C4-2B (cell line): ENCODE results near the gene DCHS1.

Experiments
- H3K27ac ChIP-seq: fragments of 450-650 bp; 2 replicates; pipeline ENCODE4 v1.5.1; 2017
- ZFX ChIP-seq: fragments of 450-650 bp; IDR thresholded peaks from 2 replicates; pipeline ENCODE4 v1.6.1; 2017
- TF ChIP-seq, protein P1 (sequence below): fragments of 450-650 bp; conservative IDR thresholded peaks from 2 replicates; pipeline ENCODE4 v1.5.1; 2017; ENCODE audit warnings: mild to moderate bottlenecking

Gene DCHS1

DNA sequence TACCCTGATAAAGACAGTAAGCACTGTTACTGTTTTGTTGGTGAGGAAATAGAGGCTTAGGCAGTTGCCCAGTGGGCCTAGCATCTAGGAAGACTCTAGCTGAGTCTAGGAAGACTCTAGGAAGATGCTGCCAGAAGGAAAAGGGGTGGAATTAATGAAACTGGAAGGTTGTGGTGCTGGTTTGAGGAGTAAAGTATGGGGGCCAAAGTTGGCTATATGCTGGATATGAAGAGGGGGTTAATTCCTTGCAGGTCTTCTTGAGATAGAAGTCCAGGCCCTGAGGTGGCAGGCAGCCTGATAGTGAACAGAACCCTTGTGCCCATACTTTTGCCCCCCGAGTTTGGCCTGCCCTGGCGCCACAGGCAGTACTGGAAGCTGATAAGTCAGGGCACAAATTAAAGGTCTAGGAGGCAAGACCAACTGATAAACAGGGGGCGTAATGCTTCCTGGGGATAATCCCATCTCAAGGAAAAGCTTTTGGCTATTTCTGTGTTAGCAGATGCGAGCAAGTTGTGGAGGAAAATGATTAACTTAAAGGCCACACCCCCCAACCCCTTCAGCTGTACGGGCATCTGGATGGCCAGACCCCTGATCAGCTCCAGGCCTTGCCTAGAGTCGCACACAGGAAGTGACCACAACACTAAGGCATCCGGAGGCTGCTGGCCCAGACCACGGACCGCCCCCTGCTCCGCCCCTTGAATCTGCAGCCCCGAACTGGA is 49.0 kb downstream of the DCHS1 start:
- TF ChIP-seq ZFX, result no peak
- TF ChIP-seq, protein P1, sequence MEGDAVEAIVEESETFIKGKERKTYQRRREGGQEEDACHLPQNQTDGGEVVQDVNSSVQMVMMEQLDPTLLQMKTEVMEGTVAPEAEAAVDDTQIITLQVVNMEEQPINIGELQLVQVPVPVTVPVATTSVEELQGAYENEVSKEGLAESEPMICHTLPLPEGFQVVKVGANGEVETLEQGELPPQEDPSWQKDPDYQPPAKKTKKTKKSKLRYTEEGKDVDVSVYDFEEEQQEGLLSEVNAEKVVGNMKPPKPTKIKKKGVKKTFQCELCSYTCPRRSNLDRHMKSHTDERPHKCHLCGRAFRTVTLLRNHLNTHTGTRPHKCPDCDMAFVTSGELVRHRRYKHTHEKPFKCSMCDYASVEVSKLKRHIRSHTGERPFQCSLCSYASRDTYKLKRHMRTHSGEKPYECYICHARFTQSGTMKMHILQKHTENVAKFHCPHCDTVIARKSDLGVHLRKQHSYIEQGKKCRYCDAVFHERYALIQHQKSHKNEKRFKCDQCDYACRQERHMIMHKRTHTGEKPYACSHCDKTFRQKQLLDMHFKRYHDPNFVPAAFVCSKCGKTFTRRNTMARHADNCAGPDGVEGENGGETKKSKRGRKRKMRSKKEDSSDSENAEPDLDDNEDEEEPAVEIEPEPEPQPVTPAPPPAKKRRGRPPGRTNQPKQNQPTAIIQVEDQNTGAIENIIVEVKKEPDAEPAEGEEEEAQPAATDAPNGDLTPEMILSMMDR, result no peak
- H3K27ac ChIP-seq, result peak overlapping the region; percentile 32

DNA sequence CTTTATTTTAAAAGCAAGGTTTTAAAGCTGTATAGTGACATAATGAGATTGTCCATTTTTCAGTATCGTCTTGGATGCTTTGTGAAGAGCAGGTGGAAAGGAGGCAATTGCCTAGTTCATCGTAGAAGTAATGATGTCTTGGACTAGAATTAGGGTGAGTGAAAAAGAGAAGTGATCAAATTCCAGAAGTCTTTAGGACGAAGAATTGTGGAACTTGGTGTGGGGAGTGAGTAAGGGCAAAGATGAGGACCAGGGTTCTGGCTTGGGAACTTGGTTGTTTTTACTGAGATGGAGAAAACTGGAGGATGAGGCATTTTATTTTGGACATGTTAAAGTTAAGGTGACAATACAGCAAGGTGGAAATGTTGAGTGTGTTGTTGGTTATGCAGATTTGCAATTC is 50.8 kb downstream of the DCHS1 start:
- no peak for TF ChIP-seq ZFX
- TF ChIP-seq, protein P1, result no peak
- H3K27ac ChIP-seq, result peak overlapping the region; percentile 85

DNA sequence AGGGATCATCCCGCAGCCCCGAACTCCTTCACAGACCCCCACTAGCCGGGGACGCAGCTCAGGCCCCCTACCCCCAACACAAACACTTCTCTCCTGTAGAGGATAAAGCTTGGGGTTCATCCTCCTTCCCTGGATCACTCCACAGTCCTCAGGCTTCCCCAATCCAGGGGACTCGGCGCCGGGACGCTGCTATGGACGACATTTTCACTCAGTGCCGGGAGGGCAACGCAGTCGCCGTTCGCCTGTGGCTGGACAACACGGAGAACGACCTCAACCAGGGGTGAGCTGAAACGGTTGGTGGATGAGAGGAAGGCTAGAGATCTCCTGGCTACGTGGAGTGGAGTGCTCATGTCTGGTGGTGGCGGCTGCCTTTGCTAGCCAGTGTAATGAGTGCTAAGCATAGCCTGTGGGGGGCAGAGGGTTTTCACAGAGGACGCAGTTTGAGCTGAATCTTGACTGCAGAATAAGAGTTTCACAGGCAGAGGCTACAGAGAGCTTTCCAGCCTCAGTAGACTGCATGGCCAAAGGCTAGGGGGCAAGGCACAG is 51.5 kb downstream of the DCHS1 start:
- no peak for TF ChIP-seq ZFX
- TF ChIP-seq, protein P1, result no peak
- peak overlapping the region; percentile 85 for H3K27ac ChIP-seq

DNA sequence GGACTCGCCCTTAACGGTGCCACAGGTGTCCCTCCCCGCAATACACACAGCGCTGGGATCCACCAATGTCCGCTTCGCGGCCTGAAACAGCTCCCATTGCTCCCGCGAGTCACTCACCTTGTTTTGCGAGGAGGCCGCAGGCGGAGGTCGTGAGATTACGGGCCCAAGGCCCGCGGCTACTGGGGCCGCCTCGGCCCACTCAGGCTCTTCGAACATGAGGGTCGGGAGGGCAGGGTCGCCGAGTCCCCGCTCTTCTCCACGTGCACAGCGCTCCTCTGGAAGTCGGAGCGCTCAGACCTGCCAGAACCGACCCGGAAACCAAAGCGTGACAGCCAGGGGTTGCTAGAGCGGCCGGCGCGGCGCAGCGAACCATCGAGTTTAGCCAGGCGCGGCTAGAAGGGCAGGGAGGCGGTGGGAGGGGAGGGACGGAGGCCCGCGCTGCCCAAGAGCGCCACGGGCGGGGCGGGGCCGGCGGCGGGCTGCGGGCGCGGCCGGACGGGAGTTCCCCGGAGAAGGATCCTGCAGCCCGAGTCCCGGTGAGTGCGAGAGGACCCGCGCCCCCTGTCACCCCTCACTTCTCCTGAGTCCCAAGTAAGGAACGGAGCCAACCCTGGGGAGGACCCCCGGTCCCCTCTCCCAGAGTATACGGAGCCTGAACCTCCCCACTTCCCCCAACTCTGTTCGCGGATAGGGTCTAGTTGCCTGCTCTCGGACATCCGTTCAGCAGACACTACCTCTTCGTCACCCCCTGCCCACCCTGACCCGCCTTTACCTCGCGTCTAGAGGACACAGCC is 52.1 kb downstream of the DCHS1 start, which contains the start of the genes ILK and RRP8:
ILK (plus strand) TSS at position 488 of the 794 bp plus-strand sequence. CDS start 498 bp downstream, outside the sequence.
RRP8 (minus strand) TSS at position 330 of the 794 bp plus-strand sequence; CDS start at position 216, 114 bp downstream.
- H3K27ac ChIP-seq, result peak within 1 kb of the TSS; percentile 85
- TF ChIP-seq, protein P1, result peak; percentile 9; the same call in 1 of the 2 replicates
- peak; percentile 95 for TF ChIP-seq ZFX

DNA sequence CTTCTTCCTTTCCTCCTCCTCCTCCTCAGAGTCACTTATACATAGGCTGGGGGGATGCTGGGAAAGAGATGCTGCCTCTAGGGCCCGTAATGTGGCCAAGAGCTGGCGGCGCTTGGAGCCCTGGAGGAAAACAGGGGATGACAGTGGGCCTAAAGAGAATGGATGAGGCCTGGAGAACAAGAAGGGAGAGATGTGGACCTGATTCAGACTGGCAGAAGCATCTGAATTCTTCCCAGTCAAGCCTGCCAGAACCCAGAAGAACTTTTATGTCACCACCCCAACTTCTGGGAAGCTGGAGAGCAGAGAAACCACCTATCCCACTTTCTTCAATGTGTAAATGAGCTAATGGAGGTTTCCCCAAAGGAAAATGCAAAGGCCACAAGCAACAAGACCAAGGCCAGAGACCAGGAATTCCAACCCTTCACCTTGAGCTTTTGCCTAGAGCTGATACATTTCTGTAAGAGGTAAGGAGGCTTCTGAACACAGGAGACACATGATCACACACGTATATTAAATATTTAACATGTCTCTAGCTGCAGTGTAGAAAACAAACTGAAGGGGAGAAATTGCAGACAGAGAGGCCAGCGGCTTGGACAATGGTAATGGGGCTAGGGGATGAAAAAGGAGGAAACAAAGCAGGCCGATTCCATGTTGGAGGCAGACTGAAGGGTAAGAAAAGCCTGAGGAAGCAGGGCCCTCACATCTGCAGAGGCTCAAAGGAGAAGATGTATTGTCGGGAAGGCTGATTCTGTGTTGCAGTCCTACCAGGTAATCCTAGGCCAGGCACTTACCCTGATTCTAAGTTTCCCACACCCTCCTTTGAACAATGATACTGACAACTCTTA is 53.3 kb downstream of the DCHS1 start:
- peak overlapping the region; percentile 85 for H3K27ac ChIP-seq
- TF ChIP-seq ZFX, result no peak
- TF ChIP-seq, protein P1, result no peak

DNA sequence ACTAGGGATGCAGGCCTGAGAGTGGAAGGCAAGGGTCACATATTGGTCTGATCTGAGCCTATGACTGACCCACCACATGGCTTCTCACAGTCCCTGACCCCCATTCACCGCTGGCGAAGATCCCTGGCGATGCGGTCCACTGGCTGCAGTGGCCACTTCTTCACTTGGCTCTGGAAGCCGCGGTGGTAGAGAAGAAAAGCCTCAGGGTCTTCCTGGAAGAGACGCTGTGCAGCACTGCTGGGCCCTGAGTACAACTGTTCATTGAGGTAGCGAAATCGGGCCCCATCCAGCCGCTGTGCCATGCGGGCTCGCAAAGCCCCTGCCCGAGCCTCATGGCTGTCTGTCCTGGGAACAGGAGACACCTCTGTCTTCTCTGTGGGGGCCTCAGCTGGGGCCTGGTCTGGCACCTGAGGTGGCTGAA is 54.6 kb downstream of the DCHS1 start:
- no peak for TF ChIP-seq ZFX
- TF ChIP-seq, protein P1, result no peak
- H3K27ac ChIP-seq, result no peak overlapping the region
